ENCODE data around the gene TMEM132A. TPM values are rescaled to one million over a fixed set of nuclear protein-coding genes. Genes with fewer than 3 reads are reported as not detected.

The TMEM132A gene
- polyA plus RNA-seq, 1 of the 3 experiments (the other 2 are of a cell fraction), result 66.9 TPM

- TF ChIP-seq NFIC (IDR thresholded peaks at IDR 0.05; ENCODE audit: borderline replicate concordance), result no peak
- no peak for TF ChIP-seq FOXM1 (IDR thresholded peaks at IDR 0.05; ENCODE audit: low read depth)
- TF ChIP-seq USF1 (IDR thresholded peaks at IDR 0.05; ENCODE audit: borderline replicate concordance, low read depth), result no peak
- TF ChIP-seq ELF1 (IDR thresholded peaks at IDR 0.05), result no peak
- no peak for TF ChIP-seq TAF1 (IDR thresholded peaks at IDR 0.05; ENCODE audit: borderline replicate concordance, low read depth, low read length)
- TF ChIP-seq POLR2AphosphoS5 (IDR thresholded peaks at IDR 0.05; ENCODE audit: low read depth, low read length), result no peak
- no peak for TF ChIP-seq PBX3 (IDR thresholded peaks at IDR 0.05)
- no peak for TF ChIP-seq CHD2 (IDR thresholded peaks at IDR 0.05; ENCODE audit: low read length, partially characterized antibody)
- no peak for TF ChIP-seq SIN3A (IDR thresholded peaks at IDR 0.05; ENCODE audit: borderline replicate concordance, low read depth, low read length)
- TF ChIP-seq RAD21 (IDR thresholded peaks at IDR 0.05; ENCODE audit: low read length), result no peak
- no peak for TF ChIP-seq RFX5 (IDR thresholded peaks at IDR 0.05; ENCODE audit: low read length)
- no peak for TF ChIP-seq EZH2phosphoT487 (IDR thresholded peaks at IDR 0.05; ENCODE audit: borderline replicate concordance, low read depth)
- Histone ChIP-seq H3K27me3 (ENCODE audit: insufficient read depth) (no peaks in the 10 kb centered on the region; the same call in 1 of the 2 replicates), H3K79me2 (ENCODE audit: insufficient read depth) (no peaks in the 10 kb centered on the region), H3K9me3 (no peaks in the 10 kb centered on the region), H2AFZ (ENCODE audit: low read depth) (no peak overlapping the region), H3F3A (replicated peaks; ENCODE audit: insufficient read depth) (no peaks in the 10 kb centered on the region), H3K4me3 (ENCODE audit: low read depth in 2 of 2, low read length in 1 of 2) (no peak overlapping the region), H3K9ac (no peak overlapping the region), H3K9me2 (no peaks in the 10 kb centered on the region), H4K20me1 (ENCODE audit: insufficient read depth) (no peaks in the 10 kb centered on the region), H3K27ac (ENCODE audit: low read depth in 2 of 2, low read length in 1 of 2) (no peak overlapping the region), H3K36me3 (replicated peaks in 1 of 2; ENCODE audit: control insufficient read depth in 1 of 2, insufficient read depth in 2 of 2, low read length in 1 of 2) (no peaks in the 10 kb centered on the region), H3K4me2 (no peak overlapping the region), H3K4me1 (ENCODE audit: control insufficient read depth in 1 of 2, insufficient read depth in 2 of 2, low read depth in 1 of 2, low read length in 1 of 2) (no peaks in the 10 kb centered on the region)
- CTCF ChIA-PET, result interaction anchor here (1.4 to 1.5 kb wide), 2 partner anchors 9 to 19 kb away, joined by 3 to 4 read pairs; no protein-coding TSS in a partner anchor
- POLR2A ChIA-PET, result no interaction called here
- WGBS (ENCODE audit: low lambda C conversion rate), result 54% methylated on average over 6 of the region's 6 CpGs
- no peak for DNase-seq
Observed at GRCh38 chr11:60959431-60959830, 35.2 kb downstream of the TMEM132A start.

- H3K4me3 ChIP-seq (ENCODE audit: low read depth in 2 of 2, low read length in 1 of 2), result no peak overlapping the region
- ChIA-PET POLR2A (no interaction called here), CTCF (interaction anchor here (1.4 to 1.5 kb wide), 2 partner anchors 10 to 20 kb away, joined by 3 to 4 read pairs; no protein-coding TSS in a partner anchor)
- no peaks in the 10 kb centered on the region for H3K4me1 ChIP-seq (ENCODE audit: control insufficient read depth in 1 of 2, insufficient read depth in 2 of 2, low read depth in 1 of 2, low read length in 1 of 2)
- no peak overlapping the region for H3K4me2 ChIP-seq
- H3K27ac ChIP-seq (ENCODE audit: low read depth in 2 of 2, low read length in 1 of 2), result no peak overlapping the region
- H3K27me3 ChIP-seq (ENCODE audit: insufficient read depth), result no peaks in the 10 kb centered on the region; the same call in 1 of the 2 replicates
- no peak overlapping the region for H2AFZ ChIP-seq (ENCODE audit: low read depth)
- no peaks in the 10 kb centered on the region for H3K9me2 ChIP-seq
- H3K79me2 ChIP-seq (ENCODE audit: insufficient read depth), result no peaks in the 10 kb centered on the region
- no peak for DNase-seq
- 45% methylated on average over 6 of the region's 7 CpGs for WGBS (ENCODE audit: low lambda C conversion rate)
- H3K36me3 ChIP-seq (replicated peaks in 1 of 2; ENCODE audit: control insufficient read depth in 1 of 2, insufficient read depth in 2 of 2, low read length in 1 of 2), result no peaks in the 10 kb centered on the region
- no peaks in the 10 kb centered on the region for H3K9me3 ChIP-seq
- H4K20me1 ChIP-seq (ENCODE audit: insufficient read depth), result no peaks in the 10 kb centered on the region
- H3K9ac ChIP-seq, result no peak overlapping the region
- no peaks in the 10 kb centered on the region for H3F3A ChIP-seq (replicated peaks; ENCODE audit: insufficient read depth)
- TF ChIP-seq REST (IDR thresholded peaks at IDR 0.05; ENCODE audit: low read depth, low read length), result no peak
- no peak for TF ChIP-seq MXI1 (IDR thresholded peaks at IDR 0.05; ENCODE audit: low read depth, low read length)
- TF ChIP-seq TEAD4 (IDR thresholded peaks at IDR 0.05; ENCODE audit: borderline replicate concordance, insufficient read depth), result no peak
- TF ChIP-seq FOSL2 (IDR thresholded peaks at IDR 0.05; ENCODE audit: borderline replicate concordance, low read depth), result no peak
- no peak for TF ChIP-seq GABPA (IDR thresholded peaks at IDR 0.05; ENCODE audit: low read depth)
- no peak for TF ChIP-seq NRF1 (IDR thresholded peaks at IDR 0.05; ENCODE audit: low read depth, low read length)
Observed at GRCh38 chr11:60960405-60960804, 36.1 kb downstream of the TMEM132A start.
